GM23338 (cell line): ENCODE results near the gene RNF181. TPM values are rescaled to one million over a fixed set of nuclear protein-coding genes. Genes with fewer than 3 reads are reported as not detected.
A peak's percentile ranks its signal among the peaks of the same experiment; 100 is the strongest.

ENCODE experiments used
- ATAC-seq: fragments of 200-7000 bp; cut with Tn5 transposase; 3 replicates; pipeline ENCODE4 v1.9.1; 2020
- DNase-seq: peaks from one replicate; pipeline ENCODE4 v3.0.0-alpha.2; 2015; ENCODE audit warnings: low spot score
- H2AFZ ChIP-seq: fragments of 200-600 bp; sonication (generic); 2 replicates; pipeline ENCODE4 v1.8.0; 2016; ENCODE audit warnings: antibody characterized with exemption, mild to moderate bottlenecking, moderate library complexity
- H3F3A ChIP-seq: fragments of 200-600 bp; sonication (generic); replicated peaks from 2 replicates; pipeline ENCODE4 v1.8.0; 2017; ENCODE audit warnings: antibody characterized with exemption, mixed run types, low read depth
- H3K27ac ChIP-seq: fragments of 200-600 bp; sonication (generic); 2 replicates; pipeline ENCODE4 v1.6.1; 2016; ENCODE audit warnings: low read depth
- H3K27me3 ChIP-seq: fragments of 200-600 bp; sonication (generic); 2 replicates; pipeline ENCODE4 v1.8.0; 2016; ENCODE audit warnings: mild to moderate bottlenecking, mixed run types, moderate library complexity; ENCODE audit not compliant: insufficient read depth
- H3K36me3 ChIP-seq: fragments of 200-600 bp; sonication (generic); 2 replicates; pipeline ENCODE4 v1.8.0; 2016; ENCODE audit warnings: mild to moderate bottlenecking; ENCODE audit not compliant: insufficient read depth
- H3K4me1 ChIP-seq: fragments of 200-600 bp; sonication (generic); 2 replicates; pipeline ENCODE4 v1.8.0; 2016; ENCODE audit warnings: mild to moderate bottlenecking, moderate library complexity; ENCODE audit not compliant: insufficient read depth
- H3K4me2 ChIP-seq: fragments of 200-600 bp; sonication (generic); 2 replicates; pipeline ENCODE4 v1.7.1; 2017; ENCODE audit warnings: mixed run types
- H3K4me3 ChIP-seq: fragments of 200-600 bp; sonication (generic); 2 replicates; pipeline ENCODE4 v1.6.1; 2016; ENCODE audit warnings: mixed run types
- H3K79me2 ChIP-seq: fragments of 200-600 bp; sonication (generic); replicated peaks from 2 replicates; pipeline ENCODE4 v1.8.0; 2017; ENCODE audit warnings: mild to moderate bottlenecking; ENCODE audit not compliant: insufficient read depth
- H3K9me2 ChIP-seq: fragments of 200-600 bp; sonication (generic); 2 replicates; pipeline ENCODE4 v1.8.0; 2017; ENCODE audit not compliant: insufficient read depth
- H4K20me1 ChIP-seq: fragments of 200-600 bp; sonication (generic); replicated peaks from 2 replicates; pipeline ENCODE4 v1.8.0; 2017; ENCODE audit warnings: mild to moderate bottlenecking; ENCODE audit not compliant: insufficient read depth
- H3K27ac Mint-ChIP-seq: 2 replicates; pipeline ENCODE4 v1.8.0; 2020; ENCODE audit warnings: inconsistent platforms, mild to moderate bottlenecking, moderate library complexity, mixed read lengths
- H3K27me3 Mint-ChIP-seq: 3 replicates; pipeline ENCODE4 v1.8.0; 2022; ENCODE audit warnings: low read depth, mild to moderate bottlenecking, moderate library complexity, mixed read lengths, inconsistent platforms; ENCODE audit not compliant: insufficient read depth, poor library complexity
- H3K36me3 Mint-ChIP-seq: 3 replicates; pipeline ENCODE4 v1.8.0; 2021; ENCODE audit warnings: low read depth, mild to moderate bottlenecking, inconsistent platforms, moderate library complexity, mixed read lengths
- H3K4me1 Mint-ChIP-seq: 3 replicates; pipeline ENCODE4 v1.8.0; 2020; ENCODE audit warnings: mild to moderate bottlenecking, inconsistent platforms, mixed read lengths
- H3K4me3 Mint-ChIP-seq: 3 replicates; pipeline ENCODE4 v1.8.0; 2021; ENCODE audit warnings: moderate library complexity, mild to moderate bottlenecking, inconsistent platforms, mixed read lengths
- H3K9me3 Mint-ChIP-seq: 3 replicates; pipeline ENCODE4 v1.8.0; 2020; ENCODE audit warnings: moderate library complexity, mild to moderate bottlenecking, inconsistent platforms, mixed read lengths
- ETS1 ChIP-seq: IDR thresholded peaks from 2 replicates; pipeline ENCODE4 v1.6.1; 2016; ENCODE audit warnings: antibody characterized with exemption
- EZH2phosphoT487 ChIP-seq: fragments of 200-600 bp; sonication (generic); IDR thresholded peaks from one replicate; pipeline ENCODE4 v1.8.1; 2018; ENCODE audit warnings: antibody characterized with exemption; ENCODE audit not compliant: unreplicated experiment
- JUNB ChIP-seq: IDR thresholded peaks from one replicate; pipeline ENCODE4 v1.6.1; 2016; ENCODE audit warnings: antibody characterized with exemption; ENCODE audit not compliant: unreplicated experiment
- NANOG ChIP-seq: IDR thresholded peaks from 2 replicates; pipeline ENCODE4 v1.6.1; 2016; ENCODE audit warnings: antibody characterized with exemption, borderline replicate concordance
- REST ChIP-seq: IDR thresholded peaks from one replicate; pipeline ENCODE4 v1.6.1; 2018; ENCODE audit warnings: antibody characterized with exemption; ENCODE audit not compliant: unreplicated experiment
- STAT1 ChIP-seq: IDR thresholded peaks from one replicate; pipeline ENCODE4 v1.6.1; 2016; ENCODE audit warnings: antibody characterized with exemption; ENCODE audit not compliant: unreplicated experiment
- ZNF114 ChIP-seq: fragments of 250-450 bp; sonication (Bioruptor Pico); IDR thresholded peaks from 2 replicates; pipeline ENCODE4 v1.5.0; 2020; ENCODE audit warnings: mild to moderate bottlenecking, moderate library complexity
- ZNF331 ChIP-seq: fragments of 250-450 bp; sonication (Bioruptor Pico); IDR thresholded peaks from 2 replicates; pipeline ENCODE4 v1.5.0; 2020; ENCODE audit warnings: low read depth, mild to moderate bottlenecking, moderate library complexity
- ZNF462 ChIP-seq: fragments of 250-450 bp; sonication (Bioruptor Pico); IDR thresholded peaks from 2 replicates; pipeline ENCODE4 v1.5.0; 2020; ENCODE audit warnings: mild to moderate bottlenecking, moderate library complexity
- polyA plus RNA-seq: library from polyadenylated mRNA; unstranded; fragments of >200 nt; fragmentation: Nextera tagmentation; extraction: Ambion mirVana; gene quantifications from 2 replicates; pipeline ENCODE4 v1.2.1, GENCODE V29; 2016
- total RNA-seq: library from RNA; depleted of rRNA; stranded (reverse); fragments of >200 nt; shearing (Covaris generic); gene quantifications from 2 replicates; pipeline ENCODE4 v1.2.3, GENCODE V29; 2014

Gene RNF181
- total and polyA plus RNA-seq, 2 experiments from 2014 or later = 114 to 260 TPM

- Histone ChIP-seq H3F3A (peaks cover 52% of the 10 kb centered on the region), H3K4me2 (no peak overlapping the region), H3K9me2 (no peaks in the 10 kb centered on the region), H3K27me3 (no peaks in the 10 kb centered on the region), H2AFZ (no peak overlapping the region), H4K20me1 (peaks cover 12% of the 10 kb centered on the region), H3K27ac (no peak overlapping the region; the same call in 1 of the 2 replicates), H3K79me2 (peaks cover 6% of the 10 kb centered on the region), H3K4me3 (no peak overlapping the region), H3K4me1 (no peaks in the 10 kb centered on the region), H3K36me3 (peaks cover 59% of the 10 kb centered on the region)
- TF ChIP-seq EZH2phosphoT487 (no peak), JUNB (no peak), STAT1 (no peak), ETS1 (no peak), ZNF114 (CRISPR knock-in tag) (no peak)
- Mint-ChIP-seq H3K27ac (no peak overlapping the region; the same call in 1 of the 2 replicates), H3K9me3 (no peaks in the 10 kb centered on the region; the same call in 2 of the 3 replicates), H3K27me3 (peaks cover 21% of the 10 kb centered on the region), H3K4me3 (no peak overlapping the region), H3K4me1 (peaks cover 26% of the 10 kb centered on the region), H3K36me3 (peaks cover 84% of the 10 kb centered on the region)
- no peak for DNase-seq
- ATAC-seq = peak; percentile 6; the same call in 2 of the 3 replicates
These were observed 48.3 kb upstream of the RNF181 start for GRCh38 chr2:85547089-85547858.

GRCh38 chr2:85547859-85548607, 47.5 kb upstream of the RNF181 start:
- no peaks in the 10 kb centered on the region for H3K4me1 ChIP-seq
- H3K27me3 ChIP-seq = no peaks in the 10 kb centered on the region
- no peak overlapping the region for H2AFZ ChIP-seq
- H3K36me3 ChIP-seq = peaks cover 51% of the 10 kb centered on the region
- ATAC-seq = no peak
- H3K9me3 Mint-ChIP-seq = no peaks in the 10 kb centered on the region; the same call in 2 of the 3 replicates
- H3K9me2 ChIP-seq = no peaks in the 10 kb centered on the region
- H3F3A ChIP-seq = peaks cover 45% of the 10 kb centered on the region
- no peak overlapping the region for H3K4me2 ChIP-seq
- no peaks in the 10 kb centered on the region for H3K79me2 ChIP-seq
- no peak for DNase-seq
- no peak overlapping the region for H3K4me3 Mint-ChIP-seq
- H3K4me3 ChIP-seq = no peak overlapping the region
- H3K36me3 Mint-ChIP-seq = peaks cover 82% of the 10 kb centered on the region
- peaks cover 4% of the 10 kb centered on the region for H4K20me1 ChIP-seq
- peaks cover 18% of the 10 kb centered on the region for H3K4me1 Mint-ChIP-seq
- H3K27me3 Mint-ChIP-seq = peaks cover 18% of the 10 kb centered on the region
- H3K27ac ChIP-seq = no peak overlapping the region; the same call in 1 of the 2 replicates
- no peak overlapping the region for H3K27ac Mint-ChIP-seq
- TF ChIP-seq NANOG (no peak), ZNF331 (no peak), REST (no peak), STAT1 (no peak), ZNF462 (CRISPR knock-in tag) (no peak)
